ENCODE data around the gene GRAMD1B.
"Not testable (repeated sequence)": the region's sequence is repeated elsewhere in the genome, so short reads cannot be mapped to it uniquely, and the experiment has no call there.

GRAMD1B gene

DNA sequence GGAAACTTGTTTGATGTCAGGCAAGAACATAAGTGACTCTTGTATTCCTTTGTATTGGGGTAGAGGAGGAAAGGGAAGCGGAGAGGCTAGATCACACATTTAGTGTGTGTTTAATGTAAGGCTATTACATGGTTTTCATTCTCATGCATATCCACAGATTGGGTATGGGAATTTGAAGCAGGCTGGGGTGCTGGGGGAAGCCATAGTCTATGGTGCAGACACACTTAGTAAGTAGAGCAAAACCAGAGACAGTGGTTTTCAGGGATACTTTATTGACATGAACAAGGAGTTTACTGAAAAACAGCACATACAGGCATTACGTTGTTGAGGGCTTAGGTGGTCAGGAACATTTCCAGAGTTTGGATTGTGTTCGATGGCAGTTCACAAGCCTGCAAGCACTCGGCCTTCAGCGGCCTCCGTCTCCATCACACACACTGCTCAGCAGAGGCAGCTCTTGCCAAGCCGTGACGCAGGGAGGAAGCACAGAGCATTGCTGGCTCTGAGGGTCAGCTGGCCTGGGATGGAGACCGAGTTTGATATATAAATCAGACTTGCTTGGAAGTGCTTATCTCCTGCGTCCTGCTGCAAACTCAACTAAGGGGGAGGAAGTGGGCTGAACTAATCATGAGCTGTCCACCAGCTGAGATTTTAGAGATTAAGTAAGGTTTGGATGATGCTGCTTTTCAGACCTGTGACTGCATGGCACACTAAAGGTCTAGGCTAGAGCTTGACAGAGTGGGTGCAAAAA lies 199.0 kb downstream of the GRAMD1B start:
- no peak for DNase-seq (ENCODE audit: low read depth in 2 of 3, low spot score in 2 of 3)

DNA sequence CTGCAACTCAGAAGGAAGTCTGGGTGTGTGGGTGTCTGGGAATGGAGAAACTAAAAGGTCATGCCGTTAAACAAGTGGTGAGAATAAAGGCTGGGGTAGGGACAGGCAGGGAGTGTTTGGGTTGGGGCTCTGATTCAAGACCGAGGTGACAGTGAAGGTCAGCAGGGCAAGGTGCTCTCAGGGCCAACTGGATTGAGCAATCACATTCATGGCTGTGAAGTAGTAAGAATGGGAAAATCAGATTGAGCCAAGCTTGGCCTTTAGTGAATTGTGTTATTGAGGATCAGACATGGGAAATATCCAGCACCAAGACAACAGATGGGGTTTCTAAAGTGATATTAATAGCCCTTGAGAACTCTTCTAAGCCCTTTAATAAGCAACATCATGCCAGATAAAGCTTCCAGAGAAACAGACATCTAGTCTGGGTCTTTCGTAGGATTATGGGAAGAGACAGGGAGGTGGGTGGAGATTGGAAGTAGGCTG lies 200.1 kb downstream of the GRAMD1B start:
- DNase-seq (ENCODE audit: low read depth in 2 of 3, low spot score in 2 of 3): no peak

DNA sequence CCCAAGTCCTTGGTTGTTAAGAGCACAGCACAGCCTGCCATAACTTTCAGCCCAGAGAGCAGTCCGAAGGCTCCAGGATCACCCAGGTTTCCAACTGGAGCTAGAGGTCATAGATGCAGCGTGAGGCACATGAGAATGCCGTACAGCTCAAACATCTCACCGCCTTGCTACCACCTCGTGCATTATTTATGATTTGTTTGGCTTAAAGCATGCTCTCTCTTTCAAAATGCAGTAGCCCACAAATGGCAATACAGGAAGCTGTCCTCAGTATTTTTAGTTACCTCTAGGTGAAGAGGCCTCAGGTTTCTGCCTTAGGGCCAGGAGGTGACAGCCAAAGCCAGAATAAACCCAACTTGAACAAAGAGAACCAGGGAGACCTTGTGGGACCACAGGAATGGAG lies 210.0 kb downstream of the GRAMD1B start:
- no peak for DNase-seq (ENCODE audit: low read depth in 2 of 3, low spot score in 2 of 3)

DNA sequence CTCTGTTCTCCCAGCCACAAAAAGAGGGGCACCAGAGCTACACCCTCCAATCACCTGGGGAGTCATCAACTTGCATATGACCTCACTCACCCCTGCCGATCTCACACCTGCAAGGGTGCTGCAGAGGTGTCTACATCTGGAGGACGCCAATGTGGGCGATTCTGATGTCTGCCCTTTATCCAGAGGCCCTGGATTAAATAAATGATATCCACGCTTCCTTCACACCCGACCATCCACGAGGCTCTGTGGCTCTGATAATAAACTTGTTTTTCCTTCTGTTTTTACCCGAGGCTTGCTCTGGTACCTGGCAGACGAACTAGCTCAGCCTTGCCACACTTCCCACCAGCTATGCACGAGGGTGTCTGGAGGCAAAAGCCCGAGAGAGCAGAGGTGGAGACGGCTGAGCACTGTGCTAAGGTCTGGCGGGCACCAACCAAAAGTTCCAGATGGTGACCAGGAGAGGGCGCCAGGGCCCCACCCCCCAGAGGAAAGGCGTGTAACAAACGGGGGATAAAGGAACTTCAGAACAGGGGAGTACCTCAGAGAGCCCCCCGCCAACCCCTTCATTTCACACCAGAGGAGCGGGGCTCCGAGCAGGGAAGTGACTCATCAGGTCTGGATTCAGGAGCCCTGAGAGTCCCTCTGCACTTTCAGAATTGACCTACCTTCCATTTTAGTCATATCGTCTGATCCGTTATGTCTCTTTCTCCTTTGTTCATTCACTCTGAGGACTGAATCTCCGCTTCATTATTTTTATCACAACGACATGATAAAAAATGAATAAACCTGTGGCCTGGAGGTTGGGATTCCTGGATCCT lies 210.8 kb downstream of the GRAMD1B start:
- peak in 1 of 3 experiments; percentile 32 for DNase-seq (ENCODE audit: low read depth in 2 of 3, low spot score in 2 of 3)

DNA sequence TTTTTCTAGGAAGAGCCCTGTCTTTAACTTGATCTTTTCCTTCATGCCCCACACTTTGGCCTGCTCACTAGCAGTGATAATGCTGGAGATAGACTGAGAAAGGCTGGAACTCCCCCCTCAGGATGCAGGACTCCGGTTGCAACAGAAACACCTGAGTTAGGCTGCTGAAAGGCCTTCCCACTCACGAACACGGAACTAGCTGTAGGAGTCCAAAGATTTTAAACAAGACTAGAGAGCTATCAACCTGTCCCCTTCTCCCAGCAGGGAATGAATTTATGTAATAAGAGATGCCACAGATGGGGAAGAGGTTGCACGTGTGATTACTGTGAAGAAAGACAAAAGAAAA lies 211.4 kb downstream of the GRAMD1B start:
- no peak for DNase-seq (ENCODE audit: low read depth in 2 of 3, low spot score in 2 of 3)

DNA sequence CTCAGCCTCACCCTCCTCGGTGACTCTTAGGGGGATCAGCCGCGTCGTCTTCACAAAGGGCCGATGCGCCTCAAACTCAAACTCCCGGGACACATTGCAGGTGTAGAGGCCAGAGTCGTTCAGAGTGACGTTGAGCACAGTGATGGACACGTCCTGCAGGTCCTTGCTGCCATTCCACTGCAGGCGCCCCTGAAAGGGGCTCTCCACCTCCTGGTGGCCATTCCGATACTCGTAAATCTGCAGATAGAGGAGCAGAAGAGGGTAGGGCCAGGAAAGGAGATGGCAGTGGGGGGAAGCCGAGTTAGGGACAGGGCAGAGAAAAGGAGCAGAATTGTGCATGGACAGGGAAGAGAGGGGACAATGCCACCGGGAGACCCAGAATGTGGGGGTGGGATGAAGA lies 212.4 kb downstream of the GRAMD1B start:
- no peak for DNase-seq (ENCODE audit: low read depth in 2 of 3, low spot score in 2 of 3)

DNA sequence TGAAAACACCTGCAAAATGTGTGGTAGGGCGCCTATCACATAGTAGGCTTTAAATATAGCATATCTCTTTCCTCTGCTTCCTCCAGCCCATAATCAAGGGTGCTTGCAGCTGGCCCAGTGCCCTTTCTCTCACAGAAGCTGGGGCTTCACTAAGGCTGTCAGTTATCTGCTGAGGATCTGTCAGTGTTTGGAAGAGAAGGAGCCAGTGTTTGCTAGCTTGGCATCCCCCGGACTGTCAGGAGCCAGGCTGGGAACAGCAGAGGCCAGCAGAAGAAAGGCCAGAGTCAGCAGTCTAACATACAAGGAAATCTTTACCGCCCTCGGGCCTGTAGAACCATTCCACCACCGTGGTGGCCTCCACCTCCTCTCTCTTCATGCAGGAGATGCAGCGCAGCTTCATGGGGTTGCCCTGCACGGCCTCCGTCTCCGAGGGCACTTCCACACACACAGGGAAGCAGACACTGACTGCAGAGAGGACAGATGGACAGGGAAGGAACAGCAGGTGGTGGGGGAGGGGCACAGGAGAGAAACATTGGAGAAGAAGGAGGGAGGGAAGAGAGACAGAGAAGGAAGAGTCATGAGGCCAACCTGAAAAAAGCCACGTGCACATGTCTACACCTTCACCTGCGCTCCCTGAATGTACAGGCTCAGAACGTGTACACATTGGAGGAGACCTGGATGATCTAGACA lies 215.4 kb downstream of the GRAMD1B start:
- no peak for DNase-seq (ENCODE audit: low read depth in 2 of 3, low spot score in 2 of 3)

DNA sequence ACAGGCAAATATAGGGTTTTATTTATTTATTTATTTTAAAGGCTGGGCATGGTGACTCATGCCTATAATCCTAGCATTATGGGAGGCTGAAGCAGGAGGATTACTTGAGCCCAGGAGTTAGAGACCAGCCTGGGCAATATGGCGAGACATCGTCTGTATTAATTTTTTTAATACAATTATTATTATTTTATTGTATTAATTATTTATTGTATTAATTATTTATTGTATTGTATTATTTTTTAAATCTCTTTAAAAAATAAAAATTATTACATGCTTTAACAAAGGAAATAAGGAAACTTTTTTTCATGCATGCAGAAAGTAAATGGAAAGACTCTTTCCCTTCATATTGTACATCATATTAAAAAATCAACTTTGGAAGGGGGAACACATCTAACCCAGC lies 220.8 kb downstream of the GRAMD1B start:
- DNase-seq (ENCODE audit: low read depth in 2 of 3, low spot score in 2 of 3): no peak

DNA sequence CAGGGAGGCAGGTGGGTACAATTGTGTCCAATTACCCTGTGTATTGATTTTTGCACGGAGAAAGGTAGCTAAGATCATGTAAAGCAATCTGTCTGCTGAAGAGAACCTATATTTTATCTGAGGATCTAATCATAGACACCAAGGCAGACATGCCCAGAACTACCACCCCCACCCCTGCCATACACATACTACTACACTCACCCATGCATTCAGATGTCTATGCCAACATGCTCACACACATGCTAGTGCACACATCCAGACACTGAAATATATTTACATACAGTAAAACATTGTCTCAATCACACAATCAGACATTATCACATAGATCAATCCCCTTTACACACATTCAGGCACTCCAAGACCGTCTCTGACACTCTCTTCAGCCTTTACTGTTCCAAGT lies 222.5 kb downstream of the GRAMD1B start:
- no peak for DNase-seq (ENCODE audit: low read depth in 2 of 3, low spot score in 2 of 3)

DNA sequence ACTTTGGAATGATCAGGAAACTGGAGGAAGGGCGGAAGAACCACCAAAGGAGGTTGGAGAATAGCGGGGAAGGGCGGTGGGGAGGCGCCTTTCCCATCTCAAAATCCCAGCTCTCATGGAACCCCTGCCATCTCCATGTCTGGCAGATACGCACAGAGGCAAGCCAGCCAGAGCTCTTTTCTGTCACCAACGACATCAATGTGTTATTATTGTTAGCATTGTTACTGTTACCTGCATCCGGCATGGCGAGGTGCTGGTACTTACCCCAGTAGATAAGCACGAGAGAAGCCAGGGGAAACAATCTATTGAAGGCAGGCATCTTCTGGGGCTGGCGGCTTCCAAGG lies 223.4 kb downstream of the GRAMD1B start:
- DNase-seq (ENCODE audit: low read depth in 2 of 3, low spot score in 2 of 3): no peak

DNA sequence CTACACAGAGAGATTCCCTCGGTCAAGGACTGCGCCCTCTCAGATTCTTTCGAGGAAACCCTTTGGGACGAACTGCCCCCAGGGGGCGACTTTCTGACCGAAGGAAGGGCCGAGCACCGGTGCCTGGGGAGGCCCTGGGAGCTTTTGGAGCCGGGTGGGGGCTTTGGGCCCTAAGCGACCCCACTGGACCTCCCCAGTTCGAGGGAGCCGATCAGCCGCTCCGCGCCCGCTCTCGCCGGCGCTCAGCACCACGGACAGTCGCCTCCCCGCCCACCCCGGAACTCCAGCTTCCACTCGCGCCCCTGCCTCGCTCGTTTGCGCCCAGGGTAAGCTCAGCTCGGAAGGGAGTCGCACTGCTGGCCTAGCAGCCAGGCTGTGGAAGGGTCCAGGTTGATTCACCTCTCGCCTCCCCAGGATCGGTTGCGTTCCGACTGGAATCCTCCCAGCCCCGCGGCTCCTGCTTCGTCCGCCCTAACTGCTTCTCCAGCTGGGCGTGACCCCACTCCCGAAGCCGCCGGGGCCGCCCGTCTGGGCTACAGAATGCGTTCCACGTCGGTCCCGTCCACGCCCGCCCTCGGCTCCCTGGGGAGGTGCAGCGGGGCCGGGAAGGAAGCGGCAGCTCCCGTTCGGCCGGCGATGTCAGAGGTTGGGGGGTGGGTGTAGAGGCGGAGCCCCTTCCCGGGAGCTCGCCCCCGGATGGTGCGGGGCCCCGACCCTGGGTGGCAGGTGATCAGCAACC lies 223.9 kb downstream of the GRAMD1B start:
- peak in 2 of 3 experiments; percentile 4 to 21 for DNase-seq (ENCODE audit: low read depth in 2 of 3, low spot score in 2 of 3)

DNA sequence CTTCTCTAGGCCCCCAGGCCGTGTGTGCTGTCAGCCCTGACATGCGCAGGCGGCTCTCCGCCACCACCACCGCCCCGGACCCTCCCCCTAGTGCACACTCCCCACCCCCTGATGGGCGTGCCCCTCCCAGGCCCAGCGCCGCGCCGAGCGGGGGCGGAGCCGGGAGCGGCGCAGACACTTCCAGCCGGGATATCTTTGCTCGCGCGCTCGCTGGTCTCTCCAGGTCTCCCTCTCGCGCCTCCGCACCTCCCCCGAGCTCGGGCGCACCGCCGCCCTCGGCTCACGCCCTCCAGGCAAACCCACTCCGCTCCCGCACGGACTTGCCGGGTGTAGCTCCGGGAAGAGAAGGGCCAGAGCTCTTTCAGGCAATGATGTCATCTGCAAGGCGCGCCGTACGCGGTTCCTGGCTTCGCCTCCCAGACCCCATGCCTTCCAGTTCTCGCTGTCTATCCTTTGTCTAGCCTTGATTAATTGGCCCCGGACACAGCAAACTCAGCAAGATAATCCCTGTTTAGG lies 224.6 kb downstream of the GRAMD1B start, which contains the start of gene SCN3B:
Gene SCN3B (minus strand): TSS at position 59 of the 516 bp plus-strand sequence. CDS start 823 bp downstream, outside the sequence.
- DNase-seq (ENCODE audit: low read depth in 2 of 3, low spot score in 2 of 3): no peak

DNA sequence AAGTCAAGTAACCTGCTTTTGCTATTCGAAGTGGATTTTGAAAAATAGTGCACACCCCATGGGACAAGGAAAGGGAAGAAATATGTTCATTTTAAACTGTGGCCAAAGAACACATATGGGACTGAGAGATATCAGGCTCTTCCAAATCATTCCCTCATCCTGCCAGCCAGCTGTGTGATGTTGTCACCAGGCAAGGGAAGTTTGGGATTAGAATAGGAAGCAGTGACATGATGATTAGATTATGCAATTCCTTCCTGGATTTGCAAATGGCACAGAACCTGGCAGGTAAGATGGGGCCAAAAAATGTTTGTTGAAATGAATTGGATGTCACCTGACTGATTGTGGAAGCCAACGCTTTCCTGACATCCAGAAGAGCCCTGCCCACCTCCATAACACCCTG lies 229.2 kb downstream of the GRAMD1B start:
- no peak for DNase-seq (ENCODE audit: low read depth in 2 of 3, low spot score in 2 of 3)

DNA sequence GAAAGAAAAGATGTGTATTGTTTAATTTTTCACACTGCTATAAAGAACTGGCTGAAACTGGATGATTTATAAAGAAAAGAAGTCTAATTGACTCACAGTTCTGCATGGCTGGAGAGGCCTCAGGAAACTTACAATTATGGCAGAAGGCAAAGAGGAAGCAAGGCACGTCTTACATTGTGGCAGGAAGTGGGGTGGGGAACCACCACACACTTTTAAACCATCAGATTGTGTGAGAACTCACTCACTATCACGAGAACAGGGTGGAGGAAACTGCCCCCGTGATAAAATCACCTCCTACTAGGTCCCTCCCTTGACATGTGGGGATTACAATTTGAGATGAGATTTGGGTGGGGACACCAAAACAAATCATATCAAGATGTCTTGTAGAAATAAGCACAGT lies 229.9 kb downstream of the GRAMD1B start:
- DNase-seq (ENCODE audit: low read depth in 2 of 3, low spot score in 2 of 3): not testable (repeated sequence)

DNA sequence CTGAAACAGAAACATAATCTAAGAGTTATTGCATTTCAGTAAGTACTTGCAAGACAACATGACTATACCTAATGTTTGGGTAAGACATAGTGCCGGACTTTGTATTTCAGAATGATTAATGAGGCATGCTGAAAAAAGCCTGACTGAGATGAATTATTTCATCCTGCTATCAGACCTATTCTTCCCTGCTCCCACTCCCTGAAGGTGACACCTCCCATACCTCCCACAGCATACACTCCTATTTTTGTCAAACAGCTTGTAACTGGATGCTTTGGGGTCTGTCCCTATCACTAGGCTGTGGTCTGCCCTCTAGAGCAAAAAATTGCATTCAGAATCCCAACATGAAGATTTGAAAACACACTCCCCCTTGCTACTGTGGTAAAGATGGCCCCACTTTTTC lies 235.2 kb downstream of the GRAMD1B start:
- DNase-seq (ENCODE audit: low read depth in 2 of 3, low spot score in 2 of 3): no peak

DNA sequence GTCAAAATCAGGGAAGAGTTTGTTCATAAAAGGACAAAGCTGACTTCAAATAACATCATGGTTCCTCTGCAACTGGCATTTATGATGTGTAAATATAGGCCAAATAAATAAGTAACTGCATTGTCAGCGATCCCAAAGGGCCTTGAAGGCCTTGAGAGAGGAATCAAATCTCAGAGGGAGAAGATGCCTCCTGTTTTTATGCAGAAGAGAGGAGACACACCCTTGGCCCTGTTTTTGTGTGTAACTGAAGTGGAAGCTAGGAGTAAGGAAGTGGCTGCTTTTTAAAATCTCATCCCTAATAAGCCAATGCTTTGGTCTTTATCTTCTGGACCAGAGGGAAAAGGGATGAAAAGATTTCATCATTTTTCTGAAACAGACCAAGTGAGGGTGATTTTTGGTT lies 240.0 kb downstream of the GRAMD1B start:
- DNase-seq (ENCODE audit: low read depth in 2 of 3, low spot score in 2 of 3): no peak

DNA sequence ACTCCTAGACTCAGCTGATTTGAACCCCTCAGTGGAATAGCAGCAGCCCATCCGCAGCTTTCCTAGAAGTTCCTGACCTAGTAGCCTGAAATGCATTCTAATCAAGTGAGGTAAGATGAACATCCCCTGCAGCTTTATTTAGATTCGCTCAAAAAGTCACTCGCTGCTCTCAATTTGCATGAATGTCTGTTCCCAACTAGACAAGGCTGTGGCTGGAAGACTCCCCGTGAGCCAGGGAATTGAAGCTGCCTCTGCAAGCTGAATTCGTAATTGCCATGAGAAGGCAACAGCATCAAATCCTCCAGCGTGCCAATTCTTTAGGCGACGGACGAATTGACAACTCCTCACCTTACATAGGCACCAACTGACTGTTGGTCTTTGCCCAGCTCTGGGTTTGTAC lies 241.5 kb downstream of the GRAMD1B start:
- no peak for DNase-seq (ENCODE audit: low read depth in 2 of 3, low spot score in 2 of 3)

DNA sequence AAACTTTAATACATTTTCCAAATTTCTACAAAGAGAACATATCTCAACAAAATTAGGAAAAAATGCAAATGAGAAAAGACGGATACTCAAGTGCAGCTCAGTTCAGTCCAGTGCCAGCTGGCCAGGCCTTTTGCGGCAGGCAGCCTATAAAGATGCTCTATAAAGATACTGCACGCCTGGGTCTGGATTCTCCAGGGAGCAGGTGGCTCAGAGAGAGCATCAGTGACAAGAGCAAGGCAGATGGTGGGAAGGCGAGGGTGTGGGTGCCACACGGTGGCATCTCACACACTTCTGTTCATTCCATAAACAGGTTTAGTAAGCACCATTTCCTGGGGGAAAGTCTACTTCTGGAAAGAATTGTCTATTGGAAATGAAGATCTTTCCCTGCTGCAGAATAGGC lies 242.5 kb downstream of the GRAMD1B start:
- DNase-seq (ENCODE audit: low read depth in 2 of 3, low spot score in 2 of 3): no peak

DNA sequence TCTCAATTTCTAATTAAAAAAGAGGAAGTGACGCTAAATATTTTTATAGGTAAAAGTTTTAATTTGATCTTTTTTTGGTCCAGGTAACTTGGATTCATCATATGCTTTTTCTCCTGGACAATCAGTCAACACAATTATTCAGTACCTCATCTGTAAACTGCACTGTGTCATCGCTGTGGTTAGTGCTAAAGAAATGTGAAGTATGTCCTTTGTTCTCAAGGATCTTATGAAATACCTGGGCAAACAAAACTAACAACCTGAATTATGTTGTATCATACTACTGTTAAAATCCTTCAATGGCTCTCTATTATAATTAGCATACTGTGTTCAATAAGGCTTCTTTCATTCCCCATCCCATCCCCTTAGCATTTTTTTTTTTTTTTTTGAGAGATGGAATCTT lies 244.2 kb downstream of the GRAMD1B start:
- no peak for DNase-seq (ENCODE audit: low read depth in 2 of 3, low spot score in 2 of 3)
